Measurements from ENCODE around the gene SULT1C2.

DNA sequence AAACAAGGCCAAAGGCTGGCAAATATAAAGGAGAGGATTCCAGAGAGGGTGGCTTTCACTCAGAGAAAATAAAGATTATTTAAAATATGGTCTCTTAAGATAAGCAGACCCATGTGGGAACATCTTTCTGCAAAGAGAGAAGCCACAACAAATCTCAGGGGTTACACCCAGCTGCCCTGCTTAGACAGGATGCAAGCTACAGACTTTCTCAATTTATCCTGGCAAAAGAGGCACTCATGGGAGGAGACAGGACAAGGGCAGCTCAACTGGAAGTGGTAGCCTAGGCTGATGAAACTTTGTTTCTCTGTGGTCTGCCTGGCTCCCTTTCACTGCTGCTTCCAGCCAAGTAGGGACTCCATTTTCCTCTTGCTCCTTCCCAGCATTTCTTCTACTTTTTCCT, 63.2 kb downstream of the SULT1C2 start:
- TF ChIP-seq POLR2A (IDR thresholded peaks at IDR 0.05) (no peak), CTCF (IDR thresholded peaks at IDR 0.05) (no peak)

All from Peyer's patch (tissue), 4 donors.